ENCODE data around the gene SLC6A8.

- TF ChIP-seq EZH2 (IDR thresholded peaks at IDR 0.05) (no peak), POLR2AphosphoS5 (IDR thresholded peaks at IDR 0.05; ENCODE audit: borderline replicate concordance, low read depth, low read length) (no peak), FOXP2 (optimal IDR thresholded peaks at IDR 0.05; ENCODE audit: control extremely low read depth, extremely low read length, insufficient read depth) (no peak)
Observed at GRCh38 chrX:153700967-153701366, 13.2 kb downstream of the SLC6A8 start.

Data from SK-N-MC (cell line).